Psoas muscle (tissue), 8 donors: ENCODE data around the gene CHN1. TPM values are rescaled to one million over a fixed set of nuclear protein-coding genes. Genes with fewer than 3 reads are reported as not detected.

Experiments
- ATAC-seq, 4 donors: fragments of 200-7000 bp; cut with Tn5 transposase; one replicate each; pipeline ENCODE4 v1.9.1; 2020; ENCODE audit warnings: moderate library complexity in 3 of 4, mild to moderate bottlenecking in 2 of 4
- DNase-seq, 2 donors: peaks; one replicate each; pipeline ENCODE4 v3.0.0-alpha.2; 2020
- H3K27ac ChIP-seq: fragments of 200-600 bp; one replicate; pipeline ENCODE4 v1.8.0; 2022
- H3K27me3 ChIP-seq, 3 donors: fragments of 200-600 bp in 1 of 3; one replicate each; pipeline versions ENCODE4 v1.6.1 to v1.8.0; 2013 to 2022; ENCODE audit warnings: low read length in 2 of 3, mild to moderate bottlenecking in 2 of 3, moderate library complexity in 1 of 3; ENCODE audit not compliant: insufficient read depth in 3 of 3
- H3K36me3 ChIP-seq, 2 donors: fragments of 200-600 bp in 1 of 2; one replicate each; pipeline versions ENCODE4 v1.6.1 to v1.8.0; 2013 to 2022; ENCODE audit warnings: low read depth in 1 of 2, mild to moderate bottlenecking in 1 of 2, moderate library complexity in 1 of 2; ENCODE audit not compliant: insufficient read depth in 1 of 2
- H3K4me1 ChIP-seq: fragments of 200-600 bp; one replicate; pipeline ENCODE4 v1.8.0; 2022
- H3K4me3 ChIP-seq: fragments of 200-600 bp; one replicate; pipeline ENCODE4 v1.8.0; 2022; ENCODE audit warnings: mild to moderate bottlenecking
- H3K9me3 ChIP-seq: fragments of 200-600 bp; one replicate; pipeline ENCODE4 v1.8.0; 2022
- WGBS, 3 donors: extraction: QIAGEN DNeasy Blood & Tissue Kit; methylation state at CpG; one replicate each; pipeline versions ENCODE4 v1.1.6 to v1.1.7; 2013; 5-methylcytosine and 5-hydroxymethylcytosine counted together
- intact Hi-C, 2 donors: fragments of 100-400 bp; cut with DNase I; formaldehyde crosslinking; loops; one replicate each; pipeline versions ENCODE4 v1.11.0 to v1.14.2; 2022
- polyA plus RNA-seq, 3 donors: library from polyadenylated mRNA; stranded (reverse); fragments of 200-250 nt; gene quantifications; one replicate each; pipeline ENCODE4 v1.2.3, GENCODE V29; 2013
- total RNA-seq, 4 donors: library from RNA; stranded (reverse); fragmentation: NEBNext Ultra II Directional in 2 of 4; extraction: Animal tissue kit (Norgen Biotek cat#: 25700) in 2 of 4; gene quantifications; one replicate each; pipeline versions ENCODE4 v1.2.1 to v1.2.4, GENCODE V29; 2021 to 2023
- TF ChIP-seq, protein P1 (sequence below): fragments of 200-600 bp; IDR thresholded peaks from one replicate; pipeline ENCODE4 v1.8.0; 2022; ENCODE audit warnings: antibody characterized with exemption
- donor health status: healthy with polysubstance abuse.
- donor health status: DM: no; HTN: no; CAD: no; lungs with moderate emphysema.
- donor health status: Bipolar disorder and iron deficiency.
- donor health status: healthy.
- donor health status: DM: yes; HTN: yes; CAD: no.
- donor health status: DM: no; HTN: no; CAD: no.
- donor health status: DM: no; HTN: no; CAD: no.
- donor health status: DM: yes; HTN: yes; CAD: no.

CHN1 gene
- total and polyA plus RNA-seq, 7 donors: 1.8 to 4.2 (median 2.3) TPM

DNA sequence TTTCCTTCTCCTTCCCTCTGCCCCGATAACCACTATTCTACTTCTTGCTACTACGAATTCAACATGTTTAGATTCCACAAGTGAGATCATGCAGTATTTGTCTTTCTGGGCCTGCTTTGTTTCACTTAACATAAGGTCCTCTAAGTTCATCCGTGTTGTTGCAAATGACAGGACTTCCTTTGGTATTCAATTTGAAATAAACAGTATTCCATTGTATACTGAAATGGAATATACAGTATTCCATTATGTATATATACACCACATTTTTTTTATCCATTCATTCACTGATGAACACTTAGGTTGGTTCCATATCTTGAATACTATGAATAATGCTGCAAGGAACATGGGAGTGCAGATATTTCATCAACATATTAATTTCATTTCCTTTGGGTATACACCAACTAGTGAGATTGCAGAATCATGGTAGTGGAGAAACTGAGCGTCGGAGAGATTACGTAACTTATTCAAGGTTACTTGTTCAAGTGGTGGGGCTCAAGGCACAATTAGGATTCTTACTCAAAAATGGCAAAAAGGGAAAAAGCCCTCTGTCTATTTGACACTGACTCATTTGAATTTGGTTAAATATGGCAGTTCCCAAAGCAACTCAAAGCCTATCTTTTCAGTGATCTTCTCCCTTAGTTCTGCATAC, 85.1 kb downstream of the CHN1 start:
- Histone ChIP-seq H3K27ac (no peak overlapping the region), H3K9me3 (no peaks in the 10 kb centered on the region), H3K4me1 (no peaks in the 10 kb centered on the region), H3K36me3 (no peaks in the 10 kb centered on the region), H3K27me3 (no peaks in the 10 kb centered on the region), H3K4me3 (no peak overlapping the region)
- no peak for ATAC-seq
- no peak for DNase-seq
- WGBS, 3 donors: 82 to 89% (median 86%) methylated on average over 6 of the region's 6 CpGs
- TF ChIP-seq, protein P1, sequence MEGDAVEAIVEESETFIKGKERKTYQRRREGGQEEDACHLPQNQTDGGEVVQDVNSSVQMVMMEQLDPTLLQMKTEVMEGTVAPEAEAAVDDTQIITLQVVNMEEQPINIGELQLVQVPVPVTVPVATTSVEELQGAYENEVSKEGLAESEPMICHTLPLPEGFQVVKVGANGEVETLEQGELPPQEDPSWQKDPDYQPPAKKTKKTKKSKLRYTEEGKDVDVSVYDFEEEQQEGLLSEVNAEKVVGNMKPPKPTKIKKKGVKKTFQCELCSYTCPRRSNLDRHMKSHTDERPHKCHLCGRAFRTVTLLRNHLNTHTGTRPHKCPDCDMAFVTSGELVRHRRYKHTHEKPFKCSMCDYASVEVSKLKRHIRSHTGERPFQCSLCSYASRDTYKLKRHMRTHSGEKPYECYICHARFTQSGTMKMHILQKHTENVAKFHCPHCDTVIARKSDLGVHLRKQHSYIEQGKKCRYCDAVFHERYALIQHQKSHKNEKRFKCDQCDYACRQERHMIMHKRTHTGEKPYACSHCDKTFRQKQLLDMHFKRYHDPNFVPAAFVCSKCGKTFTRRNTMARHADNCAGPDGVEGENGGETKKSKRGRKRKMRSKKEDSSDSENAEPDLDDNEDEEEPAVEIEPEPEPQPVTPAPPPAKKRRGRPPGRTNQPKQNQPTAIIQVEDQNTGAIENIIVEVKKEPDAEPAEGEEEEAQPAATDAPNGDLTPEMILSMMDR: no peak
- intact Hi-C loops: no loop called here

DNA sequence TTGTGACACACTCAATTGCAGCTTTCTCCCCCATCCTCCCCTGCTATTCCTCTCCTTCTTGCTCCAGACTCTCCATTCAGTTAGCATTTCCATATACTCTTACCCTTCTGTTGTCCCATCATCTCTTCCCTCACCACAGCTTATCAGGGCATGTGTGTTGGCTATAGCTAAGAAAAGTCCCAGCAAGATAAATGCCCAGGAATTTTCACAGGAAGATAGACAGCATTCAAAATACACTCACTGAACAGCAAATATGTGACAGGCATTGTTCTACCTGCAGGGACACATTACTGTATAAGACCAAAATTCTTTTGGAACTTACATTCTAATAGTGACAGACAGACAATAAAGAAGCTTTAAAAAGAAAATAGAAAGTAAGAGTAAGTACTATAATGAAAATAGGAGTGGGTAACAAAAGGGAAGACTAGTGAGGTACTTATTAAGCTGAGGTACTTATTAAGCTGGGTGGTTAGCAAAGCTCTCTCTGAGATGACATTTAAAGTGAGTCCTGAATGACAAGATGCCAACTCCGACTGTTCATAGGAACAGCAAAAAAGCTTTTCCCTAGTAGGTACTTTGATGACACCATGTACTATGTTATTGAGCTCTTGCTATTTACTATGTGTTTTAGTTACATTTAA, 86.2 kb downstream of the CHN1 start:
- intact Hi-C loops: no loop called here
- Histone ChIP-seq H3K4me1 (no peaks in the 10 kb centered on the region), H3K27ac (no peak overlapping the region), H3K36me3 (no peaks in the 10 kb centered on the region), H3K4me3 (no peak overlapping the region), H3K27me3 (no peaks in the 10 kb centered on the region), H3K9me3 (no peaks in the 10 kb centered on the region)
- ATAC-seq: no peak
- WGBS, 3 donors: 70 to 79% (median 77%) methylated on average over 1 of the region's 1 CpG
- DNase-seq: no peak
- TF ChIP-seq, protein P1: no peak

- H3K4me3 ChIP-seq: no peak overlapping the region
- H3K36me3 ChIP-seq: no peaks in the 10 kb centered on the region
- H3K27me3 ChIP-seq: no peaks in the 10 kb centered on the region
- intact Hi-C loops: no loop called here
- WGBS, 3 donors: 93 to 95% (median 94%) methylated on average over 4 of the region's 4 CpGs
- ATAC-seq (no peak), DNase-seq (no peak)
- H3K4me1 ChIP-seq: no peaks in the 10 kb centered on the region
- TF ChIP-seq, protein P1: no peak
- no peak overlapping the region for H3K27ac ChIP-seq
- no peaks in the 10 kb centered on the region for H3K9me3 ChIP-seq
These were observed 88.8 kb downstream of the CHN1 start for GRCh38 chr2:174916270-174916930.

DNA sequence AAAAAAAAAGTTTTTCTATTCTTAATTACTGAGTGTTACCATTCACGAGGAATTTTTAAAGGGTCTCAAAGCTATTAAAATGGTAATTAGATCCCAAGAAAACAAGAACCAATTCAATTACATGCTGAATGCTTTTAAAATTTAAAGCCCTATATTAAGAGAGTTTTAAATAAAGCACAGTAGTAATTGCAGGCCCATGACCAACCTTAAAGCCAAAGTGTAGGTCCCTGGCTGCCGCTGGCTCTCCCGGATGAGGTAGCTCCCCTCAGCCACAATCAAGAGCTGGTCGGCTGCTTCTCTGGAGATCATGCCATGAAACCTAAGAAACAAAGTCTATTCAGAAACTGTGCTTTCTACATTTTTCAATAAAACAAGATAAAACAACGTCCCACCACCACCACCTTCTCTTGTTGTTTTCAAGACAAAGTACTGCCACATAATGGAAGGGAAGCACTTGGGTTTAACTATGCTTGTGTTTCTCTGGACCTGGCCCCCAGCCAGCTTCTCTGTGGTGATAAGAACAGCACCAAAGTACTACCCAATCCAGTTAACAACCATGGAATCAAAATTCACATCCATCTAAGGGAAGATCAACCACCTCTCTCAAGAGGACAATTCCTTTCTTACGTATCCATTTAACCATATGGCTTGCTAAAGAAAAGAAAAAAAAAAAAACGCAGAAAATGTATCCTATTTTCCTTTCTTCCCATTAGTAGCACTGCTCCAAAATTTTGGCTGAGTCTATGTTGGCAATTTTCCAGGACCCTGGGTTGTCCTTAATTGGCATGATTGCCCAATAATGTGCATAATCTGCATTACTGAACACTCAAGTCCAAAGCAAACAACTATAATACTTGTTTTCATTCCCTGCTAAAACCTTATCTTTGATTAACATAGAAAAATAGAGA, 90.1 kb downstream of the CHN1 start:
- no peak for ATAC-seq
- H3K4me3 ChIP-seq: no peak overlapping the region

More for the DNA sequence above, 90.1 kb downstream of the CHN1 start:
- TF ChIP-seq, protein P1: no peak
- DNase-seq: no peak
- intact Hi-C loops: no loop called here
- 67 to 84% (median 68%) methylated on average over 7 of the region's 7 CpGs for WGBS, 3 donors
- no peaks in the 10 kb centered on the region for H3K36me3 ChIP-seq
- H3K9me3 ChIP-seq: no peaks in the 10 kb centered on the region
- H3K27me3 ChIP-seq: no peaks in the 10 kb centered on the region
- no peaks in the 10 kb centered on the region for H3K4me1 ChIP-seq
- H3K27ac ChIP-seq: no peak overlapping the region
